ENCODE results near the gene RPS26.

- TF ChIP-seq POLR2A (IDR thresholded peaks at IDR 0.05) (peak; percentile 85 to 94), CTCF (IDR thresholded peaks at IDR 0.05) (no peak)
Measured at GRCh38 chr12:56081393-56082347, 40.0 kb downstream of the RPS26 start.

All from Peyer's patch (tissue), 4 donors.